H9 (cell line): ENCODE results near the gene SKAP1. TPM values are rescaled to one million over a fixed set of nuclear protein-coding genes. Genes with fewer than 3 reads are reported as not detected.

Source experiments
- DNase-seq: peaks from one replicate; pipeline ENCODE4 v3.0.0-alpha.2; 2017
- H2AFZ ChIP-seq: one replicate; pipeline ENCODE4 v1.6.1; 2013; ENCODE audit warnings: mild to moderate bottlenecking, low read length, control low read depth, moderate library complexity
- H2AK5ac ChIP-seq: 2 replicates; pipeline ENCODE4 v1.6.1; 2013; ENCODE audit warnings: low read length, control low read depth, mixed read lengths; ENCODE audit not compliant: insufficient read length
- H2BK120ac ChIP-seq: one replicate; pipeline ENCODE4 v1.6.1; 2013; ENCODE audit warnings: low read depth, mild to moderate bottlenecking, low read length, control low read depth, inconsistent platforms; ENCODE audit not compliant: poor library complexity, severe bottlenecking
- H2BK12ac ChIP-seq: 2 replicates; pipeline ENCODE4 v1.6.1; 2013; ENCODE audit warnings: low read length, control low read depth, mixed read lengths, low read depth; ENCODE audit not compliant: insufficient read length
- H2BK15ac ChIP-seq: 2 replicates; pipeline ENCODE4 v1.6.1; 2013; ENCODE audit warnings: low read depth, low read length, control low read depth
- H2BK20ac ChIP-seq: one replicate; pipeline ENCODE4 v1.6.1; 2013; ENCODE audit warnings: low read depth, mild to moderate bottlenecking, low read length, control low read depth, inconsistent platforms; ENCODE audit not compliant: poor library complexity, severe bottlenecking
- H2BK5ac ChIP-seq: 2 replicates; pipeline ENCODE4 v1.6.1; 2013; ENCODE audit warnings: low read length, control low read depth, mixed read lengths; ENCODE audit not compliant: insufficient read length
- H3K14ac ChIP-seq: 2 replicates; pipeline ENCODE4 v1.6.1; 2013; ENCODE audit warnings: low read length, control low read depth; ENCODE audit not compliant: insufficient read depth
- H3K18ac ChIP-seq: 2 replicates; pipeline ENCODE4 v1.6.1; 2013; ENCODE audit warnings: low read depth, mild to moderate bottlenecking, mixed read lengths, low read length, control low read depth; ENCODE audit not compliant: insufficient read length
- H3K23ac ChIP-seq: 2 replicates; pipeline ENCODE4 v1.6.1; 2013; ENCODE audit warnings: low read length, control low read depth, mixed read lengths, low read depth; ENCODE audit not compliant: insufficient read length
- H3K23me2 ChIP-seq: 2 replicates; pipeline ENCODE4 v1.6.1; 2013; ENCODE audit warnings: low read depth, mild to moderate bottlenecking, mixed read lengths, low read length, control low read depth; ENCODE audit not compliant: insufficient read length, poor library complexity, severe bottlenecking
- H3K27ac ChIP-seq: 2 replicates; pipeline ENCODE4 v1.5.1; 2013; ENCODE audit warnings: low read length, control low read depth, mixed read lengths, low read depth; ENCODE audit not compliant: insufficient read length
- H3K27me3 ChIP-seq: 2 replicates; pipeline ENCODE4 v1.6.1; 2013; ENCODE audit warnings: low read length, control low read depth, inconsistent platforms; ENCODE audit not compliant: insufficient read depth
- H3K4ac ChIP-seq: 2 replicates; pipeline ENCODE4 v1.6.1; 2013; ENCODE audit warnings: low read depth, mild to moderate bottlenecking, control low read depth, inconsistent platforms, low read length, moderate library complexity
- H3K4me1 ChIP-seq: 2 replicates; pipeline ENCODE4 v1.6.1; 2013; ENCODE audit warnings: low read length, control low read depth, inconsistent platforms; ENCODE audit not compliant: insufficient read depth
- H3K4me2 ChIP-seq: 2 replicates; pipeline ENCODE4 v1.6.1; 2013; ENCODE audit warnings: low read length, control low read depth, mixed read lengths; ENCODE audit not compliant: insufficient read length, insufficient read depth
- H3K56ac ChIP-seq: 2 replicates; pipeline ENCODE4 v1.6.1; 2013; ENCODE audit warnings: low read depth, mild to moderate bottlenecking, mixed read lengths, low read length, control low read depth; ENCODE audit not compliant: insufficient read length
- H3K79me1 ChIP-seq: 2 replicates; pipeline ENCODE4 v1.6.1; 2013; ENCODE audit warnings: low read depth, mild to moderate bottlenecking, moderate library complexity, low read length, control low read depth, inconsistent platforms; ENCODE audit not compliant: insufficient read depth, poor library complexity, severe bottlenecking
- H3K79me2 ChIP-seq: 2 replicates; pipeline ENCODE4 v1.6.1; 2013; ENCODE audit warnings: low read length, control low read depth, inconsistent platforms; ENCODE audit not compliant: insufficient read depth
- H3K9ac ChIP-seq: 2 replicates; pipeline ENCODE4 v1.6.1; 2013; ENCODE audit warnings: low read length, control low read depth, mixed read lengths; ENCODE audit not compliant: insufficient read length; ENCODE audit errors: extremely low read depth
- H3K9me3 ChIP-seq: one replicate; pipeline ENCODE4 v1.6.1; 2013; ENCODE audit warnings: low read depth, low read length, inconsistent platforms; ENCODE audit not compliant: control insufficient read depth
- H3T11ph ChIP-seq: one replicate; pipeline ENCODE4 v1.6.1; 2013; ENCODE audit warnings: mild to moderate bottlenecking, low read length, control low read depth, inconsistent platforms
- H4K20me1 ChIP-seq: one replicate; pipeline ENCODE4 v1.6.1; 2013; ENCODE audit not compliant: control insufficient read depth, insufficient read length, insufficient read depth
- H4K5ac ChIP-seq: 2 replicates; pipeline ENCODE4 v1.6.1; 2013; ENCODE audit warnings: low read depth, mild to moderate bottlenecking, mixed read lengths, low read length, control low read depth; ENCODE audit not compliant: insufficient read length
- H4K8ac ChIP-seq: replicated peaks from 2 replicates; pipeline ENCODE4 v1.6.1; 2013; ENCODE audit warnings: low read length, control low read depth, mixed read lengths, low read depth; ENCODE audit not compliant: insufficient read length
- H4K91ac ChIP-seq: 2 replicates; pipeline ENCODE4 v1.6.1; 2013; ENCODE audit warnings: low read depth, mild to moderate bottlenecking, moderate library complexity, mixed read lengths, low read length, control low read depth; ENCODE audit not compliant: insufficient read length
- H3K27ac Mint-ChIP-seq, 3 experiments: 2 replicates in 2 of 3; 3 replicates in 1 of 3; pipeline ENCODE4 v1.8.0; 2020 to 2021; ENCODE audit warnings: mixed read lengths in 3 of 3, mild to moderate bottlenecking in 1 of 3, moderate library complexity in 1 of 3
- H3K27me3 Mint-ChIP-seq: 2 replicates; pipeline ENCODE4 v1.8.0; 2021; ENCODE audit warnings: low read depth, mild to moderate bottlenecking, moderate library complexity, mixed read lengths
- H3K36me3 Mint-ChIP-seq, 3 experiments: 2 replicates in 2 of 3; 3 replicates in 1 of 3; pipeline ENCODE4 v1.8.0; 2020 to 2021; ENCODE audit warnings: low read depth in 3 of 3, mixed read lengths in 3 of 3; ENCODE audit not compliant: insufficient read depth in 1 of 3
- H3K4me1 Mint-ChIP-seq, 2 experiments: 2 replicates each; pipeline ENCODE4 v1.8.0; 2020; ENCODE audit warnings: mixed read lengths in 2 of 2
- H3K4me3 Mint-ChIP-seq, 2 experiments: 2 replicates in 1 of 2; 3 replicates in 1 of 2; pipeline ENCODE4 v1.8.0; 2020 to 2021; ENCODE audit warnings: mild to moderate bottlenecking in 2 of 2, mixed read lengths in 2 of 2, moderate library complexity in 1 of 2
- H3K9me3 Mint-ChIP-seq, 2 experiments: 2 replicates in 1 of 2; 3 replicates in 1 of 2; pipeline ENCODE4 v1.8.0; 2020; ENCODE audit warnings: mild to moderate bottlenecking in 2 of 2, mixed read lengths in 2 of 2, moderate library complexity in 1 of 2
- WGBS: extraction: QIAGEN DNeasy Blood & Tissue Kit; methylation state at CpG from one replicate; pipeline ENCODE4 v1.1.7; 2013; ENCODE audit warnings: missing lambda C conversion rate, low lambda C conversion rate, mixed read lengths; ENCODE audit not compliant: insufficient read length; ENCODE audit errors: extremely low coverage; 5-methylcytosine and 5-hydroxymethylcytosine counted together
- total RNA-seq: library from RNA; stranded (reverse); gene quantifications from 2 replicates; pipeline ENCODE4 v1.2.1, GENCODE V29; 2021
- TF ChIP-seq, protein P1 (sequence below): fragments of 200-600 bp; sonication (generic); conservative IDR thresholded peaks from 3 replicates; pipeline ENCODE4 v1.8.0; 2021; ENCODE audit warnings: antibody characterized with exemption, mild to moderate bottlenecking

SKAP1 gene
- total RNA-seq, 1 experiment from 2014 or later = not detected

DNA sequence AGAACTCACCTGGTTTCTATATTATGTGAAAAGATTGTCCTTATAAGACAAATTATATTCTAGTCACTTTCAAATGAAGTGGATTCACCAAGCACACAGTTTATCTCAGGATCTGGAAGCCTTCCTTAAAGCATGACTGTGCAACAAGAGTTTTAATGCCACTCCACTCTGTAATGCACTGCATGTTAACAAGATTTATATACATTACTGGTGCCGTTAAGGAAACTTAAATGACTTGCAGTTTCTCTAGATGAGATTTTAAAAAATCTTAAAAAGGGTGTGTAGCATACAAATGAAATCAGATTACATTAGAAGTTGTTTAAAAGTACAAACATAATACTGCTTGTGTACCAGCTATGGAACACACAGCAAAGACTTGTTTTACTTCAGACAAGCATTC, 171.7 kb downstream of the SKAP1 start:
- Histone ChIP-seq H3T11ph (no peak overlapping the region), H3K23me2 (no peaks in the 10 kb centered on the region), H2BK5ac (no peak overlapping the region), H3K56ac (no peak overlapping the region), H2BK15ac (no peak overlapping the region), H4K91ac (no peak overlapping the region), H3K79me2 (no peaks in the 10 kb centered on the region), H3K14ac (no peak overlapping the region), H3K9ac (no peak overlapping the region), H3K4me2 (no peak overlapping the region), H3K27me3 (no peaks in the 10 kb centered on the region), H2BK20ac (no peak overlapping the region), H2AK5ac (no peak overlapping the region), H2AFZ (no peak overlapping the region), H4K8ac (no peak overlapping the region), H4K5ac (no peak overlapping the region), H3K4me1 (no peaks in the 10 kb centered on the region), H3K4ac (no peak overlapping the region), H2BK120ac (no peak overlapping the region), H3K23ac (no peak overlapping the region), H3K18ac (no peak overlapping the region), H4K20me1 (no peaks in the 10 kb centered on the region), H3K79me1 (no peaks in the 10 kb centered on the region), H3K9me3 (no peaks in the 10 kb centered on the region), H3K27ac (no peak overlapping the region), H2BK12ac (no peak overlapping the region)
- no peaks in the 10 kb centered on the region for H3K9me3 Mint-ChIP-seq
- H3K4me1 Mint-ChIP-seq = peaks cover 20 to 22% of the 10 kb centered on the region in 2 experiments
- no peaks in the 10 kb centered on the region for H3K27me3 Mint-ChIP-seq
- H3K4me3 Mint-ChIP-seq = no peak overlapping the region
- DNase-seq = no peak
- no peak overlapping the region for H3K27ac Mint-ChIP-seq
- H3K36me3 Mint-ChIP-seq = no peaks in the 10 kb centered on the region
- WGBS = no CpG with 5 or more reads among the region's 1 CpG
- TF ChIP-seq, protein P1, sequence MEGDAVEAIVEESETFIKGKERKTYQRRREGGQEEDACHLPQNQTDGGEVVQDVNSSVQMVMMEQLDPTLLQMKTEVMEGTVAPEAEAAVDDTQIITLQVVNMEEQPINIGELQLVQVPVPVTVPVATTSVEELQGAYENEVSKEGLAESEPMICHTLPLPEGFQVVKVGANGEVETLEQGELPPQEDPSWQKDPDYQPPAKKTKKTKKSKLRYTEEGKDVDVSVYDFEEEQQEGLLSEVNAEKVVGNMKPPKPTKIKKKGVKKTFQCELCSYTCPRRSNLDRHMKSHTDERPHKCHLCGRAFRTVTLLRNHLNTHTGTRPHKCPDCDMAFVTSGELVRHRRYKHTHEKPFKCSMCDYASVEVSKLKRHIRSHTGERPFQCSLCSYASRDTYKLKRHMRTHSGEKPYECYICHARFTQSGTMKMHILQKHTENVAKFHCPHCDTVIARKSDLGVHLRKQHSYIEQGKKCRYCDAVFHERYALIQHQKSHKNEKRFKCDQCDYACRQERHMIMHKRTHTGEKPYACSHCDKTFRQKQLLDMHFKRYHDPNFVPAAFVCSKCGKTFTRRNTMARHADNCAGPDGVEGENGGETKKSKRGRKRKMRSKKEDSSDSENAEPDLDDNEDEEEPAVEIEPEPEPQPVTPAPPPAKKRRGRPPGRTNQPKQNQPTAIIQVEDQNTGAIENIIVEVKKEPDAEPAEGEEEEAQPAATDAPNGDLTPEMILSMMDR = no peak
